ENCODE results near the gene PSMB3.

PSMB3 gene

DNA sequence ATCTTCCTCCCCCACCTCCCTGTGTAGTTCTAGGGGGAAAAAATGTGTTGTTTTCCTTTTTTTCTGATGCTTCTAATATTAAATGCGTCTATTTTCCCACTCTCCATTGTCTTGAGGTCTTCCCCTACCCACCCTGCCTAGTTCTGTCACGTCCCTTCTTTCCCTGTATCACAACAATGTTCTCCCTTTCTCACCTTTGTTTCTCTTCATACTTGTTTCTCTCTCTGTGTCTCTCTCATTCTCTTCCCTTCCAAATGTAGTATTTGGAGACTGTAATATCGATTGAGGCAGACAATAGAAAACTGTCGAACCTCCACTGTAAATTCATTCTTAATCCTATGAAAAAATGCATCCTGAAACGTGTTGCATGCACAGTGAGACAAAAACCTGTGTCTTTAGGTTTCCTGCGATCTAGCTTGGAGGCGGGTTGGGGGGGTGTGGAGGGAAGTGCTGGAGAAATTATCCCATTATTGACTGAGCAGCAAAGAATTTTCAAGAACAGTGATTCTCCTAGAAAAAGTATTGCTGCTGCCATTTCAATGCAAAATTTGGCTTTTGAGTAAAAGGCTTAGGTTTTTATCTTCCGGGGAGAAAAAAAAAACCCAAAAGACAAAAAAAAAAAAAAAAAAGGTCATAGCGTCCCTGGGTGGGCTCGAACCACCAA is 1.3 kb upstream of the PSMB3 start:
- H3K4me2 ChIP-seq (ENCODE audit: insufficient read depth, low read length): peak overlapping the region; percentile 92
- peaks cover 62% of the 10 kb centered on the region for H3K4me1 ChIP-seq (ENCODE audit: insufficient read depth, low read length)
- H4K20me1 ChIP-seq (ENCODE audit: insufficient read depth, low read length): peaks cover 22% of the 10 kb centered on the region
- no peak for TF ChIP-seq EZH2 (IDR thresholded peaks at IDR 0.05; ENCODE audit: borderline replicate concordance, low read depth, low read length, severe bottlenecking)
- TF ChIP-seq, protein P1, sequence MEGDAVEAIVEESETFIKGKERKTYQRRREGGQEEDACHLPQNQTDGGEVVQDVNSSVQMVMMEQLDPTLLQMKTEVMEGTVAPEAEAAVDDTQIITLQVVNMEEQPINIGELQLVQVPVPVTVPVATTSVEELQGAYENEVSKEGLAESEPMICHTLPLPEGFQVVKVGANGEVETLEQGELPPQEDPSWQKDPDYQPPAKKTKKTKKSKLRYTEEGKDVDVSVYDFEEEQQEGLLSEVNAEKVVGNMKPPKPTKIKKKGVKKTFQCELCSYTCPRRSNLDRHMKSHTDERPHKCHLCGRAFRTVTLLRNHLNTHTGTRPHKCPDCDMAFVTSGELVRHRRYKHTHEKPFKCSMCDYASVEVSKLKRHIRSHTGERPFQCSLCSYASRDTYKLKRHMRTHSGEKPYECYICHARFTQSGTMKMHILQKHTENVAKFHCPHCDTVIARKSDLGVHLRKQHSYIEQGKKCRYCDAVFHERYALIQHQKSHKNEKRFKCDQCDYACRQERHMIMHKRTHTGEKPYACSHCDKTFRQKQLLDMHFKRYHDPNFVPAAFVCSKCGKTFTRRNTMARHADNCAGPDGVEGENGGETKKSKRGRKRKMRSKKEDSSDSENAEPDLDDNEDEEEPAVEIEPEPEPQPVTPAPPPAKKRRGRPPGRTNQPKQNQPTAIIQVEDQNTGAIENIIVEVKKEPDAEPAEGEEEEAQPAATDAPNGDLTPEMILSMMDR (IDR thresholded peaks at IDR 0.05; ENCODE audit: borderline replicate concordance, extremely low read depth, low read length, poor library complexity, severe bottlenecking): no peak
- H3K27me3 ChIP-seq (ENCODE audit: insufficient read depth, low read length, poor library complexity): no peaks in the 10 kb centered on the region
- H2AFZ ChIP-seq (ENCODE audit: low read depth, low read length): peak overlapping the region; percentile 66
- H3K79me2 ChIP-seq (ENCODE audit: insufficient read depth, low read length): peaks cover 53% of the 10 kb centered on the region
- H3K9ac ChIP-seq (ENCODE audit: low read depth, low read length): peak overlapping the region; percentile 67
- H3K36me3 ChIP-seq (ENCODE audit: insufficient read depth, low read length): peaks cover 28% of the 10 kb centered on the region
- H3K9me3 ChIP-seq (ENCODE audit: insufficient read depth, low read length, severe bottlenecking): no peaks in the 10 kb centered on the region
- peak overlapping the region; percentile 37 to 88; a peak in 3 of 4 replicates for H3K4me3 ChIP-seq (ENCODE audit: low read depth in 1 of 2, low read length in 2 of 2)
- H3K27ac ChIP-seq (ENCODE audit: low read length): peak overlapping the region; percentile 86
- ATAC-seq (ENCODE audit: insufficient read depth, low read depth) (no peak), DNase-seq (peak; percentile 49)

DNA sequence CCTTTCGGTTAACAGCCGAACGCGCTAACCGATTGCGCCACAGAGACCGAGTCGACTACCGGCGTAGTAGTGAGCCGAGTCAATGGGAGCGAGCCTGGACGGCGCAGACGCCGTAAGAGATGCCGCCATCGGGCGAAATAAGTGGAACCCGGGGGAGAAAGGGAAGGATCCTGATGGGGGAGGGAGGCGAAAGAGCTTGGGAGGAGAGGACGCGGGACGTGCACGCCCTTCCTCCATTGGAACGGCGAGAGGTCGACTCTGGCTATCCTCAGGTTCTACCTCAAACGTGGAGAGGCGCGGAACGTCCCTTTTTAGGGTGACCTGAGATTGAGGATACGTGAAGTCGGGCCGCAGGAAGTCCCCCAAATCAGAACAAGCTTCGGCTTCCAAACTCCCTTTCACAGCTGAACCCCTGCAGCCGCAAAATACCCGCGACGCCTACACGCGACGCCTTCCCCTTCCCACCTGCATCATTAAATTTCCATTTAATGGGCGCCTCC is 683 bp upstream of the PSMB3 start:
- peak; percentile 84 for DNase-seq
- Histone ChIP-seq H3K36me3 (ENCODE audit: insufficient read depth, low read length) (peaks cover 34% of the 10 kb centered on the region), H2AFZ (ENCODE audit: low read depth, low read length) (peak overlapping the region; percentile 96), H3K4me2 (ENCODE audit: insufficient read depth, low read length) (peak overlapping the region; percentile 92), H3K9me3 (ENCODE audit: insufficient read depth, low read length, severe bottlenecking) (no peaks in the 10 kb centered on the region), H3K27ac (ENCODE audit: low read length) (peak overlapping the region; percentile 86), H3K4me1 (ENCODE audit: insufficient read depth, low read length) (peaks cover 56% of the 10 kb centered on the region), H4K20me1 (ENCODE audit: insufficient read depth, low read length) (peaks cover 16% of the 10 kb centered on the region), H3K27me3 (ENCODE audit: insufficient read depth, low read length, poor library complexity) (no peaks in the 10 kb centered on the region), H3K4me3 (ENCODE audit: low read depth in 1 of 2, low read length in 2 of 2) (peak overlapping the region; percentile 37 to 88; a peak in 3 of 4 replicates), H3K79me2 (ENCODE audit: insufficient read depth, low read length) (peaks cover 51% of the 10 kb centered on the region), H3K9ac (ENCODE audit: low read depth, low read length) (peak overlapping the region; percentile 67)
- ATAC-seq (ENCODE audit: insufficient read depth, low read depth): peak; percentile 9; the same call in 1 of the 3 replicates
- TF ChIP-seq EZH2 (IDR thresholded peaks at IDR 0.05; ENCODE audit: borderline replicate concordance, low read depth, low read length, severe bottlenecking): no peak
- TF ChIP-seq, protein P1 (IDR thresholded peaks at IDR 0.05; ENCODE audit: borderline replicate concordance, extremely low read depth, low read length, poor library complexity, severe bottlenecking): no peak

DNA sequence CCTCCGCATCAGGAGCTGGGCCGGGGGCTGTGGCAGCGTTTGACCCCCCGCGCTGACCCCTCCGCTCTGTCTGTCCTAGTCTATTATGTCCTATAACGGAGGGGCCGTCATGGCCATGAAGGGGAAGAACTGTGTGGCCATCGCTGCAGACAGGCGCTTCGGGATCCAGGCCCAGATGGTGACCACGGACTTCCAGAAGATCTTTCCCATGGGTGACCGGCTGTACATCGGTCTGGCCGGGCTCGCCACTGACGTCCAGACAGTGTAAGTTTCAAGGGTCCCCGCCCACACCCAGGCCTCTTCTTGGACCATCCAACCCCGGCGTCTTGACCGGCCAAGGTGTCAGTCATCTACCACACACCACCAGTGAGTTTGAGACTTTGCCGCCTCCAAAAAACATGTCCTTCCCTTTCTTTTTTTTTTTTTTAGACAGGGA is 548 bp downstream of the PSMB3 start:
- H2AFZ ChIP-seq (ENCODE audit: low read depth, low read length): peak overlapping the region; percentile 93; the same call in 1 of the 2 replicates
- peak overlapping the region; percentile 37 to 88; a peak in 3 of 4 replicates for H3K4me3 ChIP-seq (ENCODE audit: low read depth in 1 of 2, low read length in 2 of 2)
- no peaks in the 10 kb centered on the region for H3K9me3 ChIP-seq (ENCODE audit: insufficient read depth, low read length, severe bottlenecking)
- H3K36me3 ChIP-seq (ENCODE audit: insufficient read depth, low read length): peaks cover 47% of the 10 kb centered on the region
- no peaks in the 10 kb centered on the region for H3K27me3 ChIP-seq (ENCODE audit: insufficient read depth, low read length, poor library complexity)
- DNase-seq: no peak
- peak overlapping the region; percentile 93 for H3K27ac ChIP-seq (ENCODE audit: low read length)
- peaks cover 44% of the 10 kb centered on the region for H3K79me2 ChIP-seq (ENCODE audit: insufficient read depth, low read length)
- TF ChIP-seq EZH2 (IDR thresholded peaks at IDR 0.05; ENCODE audit: borderline replicate concordance, low read depth, low read length, severe bottlenecking): no peak
- TF ChIP-seq, protein P1 (IDR thresholded peaks at IDR 0.05; ENCODE audit: borderline replicate concordance, extremely low read depth, low read length, poor library complexity, severe bottlenecking): no peak
- H4K20me1 ChIP-seq (ENCODE audit: insufficient read depth, low read length): peaks cover 15% of the 10 kb centered on the region
- H3K4me2 ChIP-seq (ENCODE audit: insufficient read depth, low read length): peak overlapping the region; percentile 93
- ATAC-seq (ENCODE audit: insufficient read depth, low read depth): no peak
- peaks cover 52% of the 10 kb centered on the region for H3K4me1 ChIP-seq (ENCODE audit: insufficient read depth, low read length)
- peak overlapping the region; percentile 80 for H3K9ac ChIP-seq (ENCODE audit: low read depth, low read length)

All from DND-41 (cell line).